HG03060 (cell line): Measurements from ENCODE around the gene RHCE.
A peak's percentile ranks its signal among the peaks of the same experiment; 100 is the strongest.
"Not testable (repeated sequence)": the region's sequence is repeated elsewhere in the genome, so short reads cannot be mapped to it uniquely, and the experiment has no call there.

Experiments
- ATAC-seq: cut with Tn5 transposase; IDR thresholded peaks from one replicate; pipeline ENCODE4 v1.9.1; 2021; ENCODE audit warnings: low read depth, moderate number of reproducible peaks; ENCODE audit not compliant: unreplicated experiment

The RHCE gene

DNA sequence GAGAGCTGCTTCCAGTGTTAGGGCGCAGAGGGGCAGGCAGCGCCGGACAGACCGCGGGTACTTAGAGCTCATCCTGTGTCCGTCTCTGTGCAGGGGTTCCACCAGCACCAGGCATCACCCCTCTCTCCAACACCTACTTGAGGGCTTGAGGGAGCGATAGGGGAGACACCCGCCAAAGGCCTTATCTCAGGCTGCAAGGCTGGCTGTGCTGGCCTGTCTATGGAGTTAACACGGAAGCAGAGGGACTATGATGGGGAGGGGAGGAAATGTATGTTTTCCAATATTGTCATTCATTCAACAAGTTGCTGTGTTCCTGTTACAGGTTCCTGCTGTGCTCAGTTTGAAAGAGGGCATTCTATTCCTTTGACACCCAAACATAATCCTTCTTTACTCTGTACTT, at the start of gene RHCE:
Gene RHCE, minus strand, starts transcription at position 111 of the 400 bp plus-strand sequence. Its CDS starts 39 bp downstream, at position 72.
- ATAC-seq = not testable (repeated sequence)

GRCh38 chr1:25469177-25469576, 48.6 kb upstream of the RHCE start:
- ATAC-seq = no peak

- ATAC-seq = no peak
Measured at GRCh38 chr1:25468033-25468432, 47.4 kb upstream of the RHCE start.

DNA sequence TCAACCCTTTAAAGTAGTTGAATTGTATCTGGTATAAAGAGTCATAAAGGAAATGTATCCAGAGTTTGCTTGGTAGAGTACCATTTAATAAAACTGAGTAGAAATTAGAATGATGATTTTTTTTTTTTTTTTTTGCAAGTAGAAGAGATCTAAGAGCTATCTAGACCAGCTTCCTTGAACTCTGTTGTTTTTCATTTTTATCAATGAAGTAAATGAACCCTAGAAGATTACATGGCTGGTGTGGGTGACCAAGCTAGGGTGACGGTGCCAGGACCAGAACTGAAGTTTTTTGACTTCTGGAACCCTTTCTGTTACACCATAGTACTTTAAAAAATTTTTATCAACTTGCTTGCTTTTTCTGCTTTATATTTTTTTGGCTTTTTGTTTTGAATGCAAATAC, 47.0 kb upstream of the RHCE start:
- no peak for ATAC-seq

DNA sequence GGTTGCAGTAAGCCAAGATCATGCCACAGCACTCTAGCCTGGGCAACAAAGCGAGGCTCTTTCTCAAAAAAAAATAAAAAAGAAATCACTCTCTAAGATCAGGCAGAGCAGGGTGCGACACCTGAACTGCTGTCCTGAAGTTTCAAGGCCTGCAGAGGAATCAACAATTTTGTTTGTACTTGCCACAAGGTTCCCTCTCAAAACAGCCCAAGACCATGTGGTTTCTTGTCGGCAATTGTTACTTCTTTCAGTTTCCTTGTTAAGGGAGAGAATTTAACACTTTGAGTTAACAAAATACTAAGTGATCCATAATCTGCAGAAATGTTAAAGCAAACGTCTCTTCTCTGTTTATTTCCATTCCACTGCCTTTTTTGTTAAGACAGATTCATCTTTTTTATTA, 46.6 kb upstream of the RHCE start:
- ATAC-seq = no peak

DNA sequence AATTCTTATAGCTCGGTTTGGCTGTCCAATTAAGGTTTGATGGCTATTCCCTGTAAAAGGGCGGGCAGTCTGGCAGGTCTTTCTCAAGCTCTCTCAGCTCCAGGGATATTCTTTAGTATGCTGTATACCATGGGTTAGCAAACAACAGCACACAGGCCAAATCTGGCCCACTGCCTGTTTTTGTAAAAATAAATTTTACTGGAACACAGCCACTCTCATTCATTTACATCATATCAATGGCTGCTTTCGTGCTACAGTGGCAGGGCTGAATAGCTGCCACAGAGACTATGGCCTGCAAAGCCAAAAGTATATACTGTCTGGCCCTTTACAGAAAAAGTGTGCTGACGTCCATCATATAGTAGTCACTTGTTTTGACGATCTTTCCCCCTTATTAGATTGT, 42.1 kb upstream of the RHCE start:
- no peak for ATAC-seq

DNA sequence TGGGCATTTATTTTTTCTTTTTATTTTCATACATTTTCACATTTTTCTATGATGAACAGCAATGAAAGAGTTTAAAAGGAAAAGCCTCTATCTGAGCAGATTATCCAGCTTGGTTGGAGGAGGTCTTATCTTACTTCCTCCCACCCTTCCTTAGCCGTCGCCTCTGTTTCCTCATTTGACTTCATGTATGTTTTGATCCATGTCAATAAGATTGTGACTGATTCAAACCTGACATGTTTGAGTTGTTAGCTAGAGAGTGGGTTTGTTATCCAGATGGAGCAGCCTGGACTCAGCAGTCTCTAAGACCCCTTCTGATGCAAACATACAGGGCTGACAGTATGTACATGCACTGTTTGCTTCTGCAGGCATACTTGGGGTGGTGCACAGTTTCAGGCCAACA, 41.2 kb upstream of the RHCE start:
- no peak for ATAC-seq

GRCh38 chr1:25460816-25461215, 40.2 kb upstream of the RHCE start:
- ATAC-seq = not testable (repeated sequence)

DNA sequence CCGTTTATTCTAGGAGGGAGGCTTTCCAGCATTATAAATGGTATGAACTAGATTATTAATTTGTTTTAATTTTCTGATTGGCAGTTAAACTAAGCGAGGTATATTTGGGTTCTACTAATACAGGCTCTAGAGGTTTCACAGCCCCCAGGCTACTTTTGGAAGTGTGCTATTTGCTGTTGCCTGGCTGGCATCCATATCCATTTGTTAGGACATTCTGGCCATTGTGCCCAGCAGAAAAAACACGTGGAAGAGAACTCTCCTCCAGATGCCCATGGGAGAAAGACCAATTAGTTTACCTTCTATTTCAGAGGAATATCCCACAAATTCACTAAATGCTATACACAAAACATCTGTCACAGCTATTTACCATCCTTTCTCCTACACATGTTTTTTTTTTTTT, 39.4 kb upstream of the RHCE start:
- no peak for ATAC-seq

DNA sequence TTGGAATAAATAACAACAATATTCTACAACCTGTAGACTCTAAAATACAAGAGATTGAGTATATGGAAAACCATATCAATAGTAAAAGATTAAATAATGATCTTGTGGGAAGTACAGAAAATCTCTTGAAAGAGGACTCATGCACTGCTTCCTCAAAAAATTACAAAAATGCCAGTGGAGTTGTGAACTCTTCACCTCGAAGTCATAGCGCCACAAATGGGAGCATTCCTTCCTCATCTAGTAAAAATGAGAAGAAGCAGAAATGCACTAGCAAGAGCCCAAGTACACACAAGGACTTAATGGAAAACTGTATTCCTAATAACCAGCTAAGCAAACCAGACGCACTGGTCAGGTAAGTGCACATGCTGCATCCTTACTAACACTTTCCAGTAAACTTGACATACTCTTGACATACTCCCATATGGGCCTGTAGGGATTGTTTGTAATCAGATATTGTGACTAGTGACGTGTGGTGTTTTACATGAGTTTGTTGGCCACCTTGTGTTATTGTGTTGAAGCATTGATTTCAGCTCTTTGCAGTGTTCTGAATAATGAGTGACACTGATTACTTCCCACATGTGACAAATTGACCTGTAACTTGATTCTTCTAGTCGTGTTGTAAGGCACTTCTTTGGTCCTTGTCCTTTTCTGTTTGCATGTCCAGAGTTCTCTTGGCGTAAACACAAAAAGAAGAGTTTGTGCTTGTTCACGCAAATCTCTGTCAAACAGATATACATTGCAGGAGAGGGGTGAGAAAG, 38.1 kb upstream of the RHCE start:
- no peak for ATAC-seq

DNA sequence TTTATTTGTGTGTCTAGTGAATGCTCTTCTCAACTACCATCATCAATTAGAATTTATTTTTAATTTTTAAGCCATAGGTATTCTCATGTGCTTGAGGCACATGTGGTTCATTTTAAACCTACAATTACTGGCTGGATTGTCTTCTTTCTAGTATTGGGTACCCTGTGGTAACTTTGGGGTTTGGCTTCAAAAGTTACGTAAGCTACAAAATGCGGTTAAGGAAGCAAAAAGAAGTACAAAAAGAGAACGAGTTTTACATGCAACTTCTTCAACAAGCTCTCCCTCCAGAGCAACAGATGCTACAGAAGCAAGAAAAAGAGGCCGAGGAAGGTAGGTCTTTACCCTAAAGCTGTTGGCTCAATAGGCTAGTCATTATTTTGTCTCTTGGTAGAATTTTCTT, 35.9 kb upstream of the RHCE start:
- no peak for ATAC-seq

GRCh38 chr1:25451908-25452307, 31.3 kb upstream of the RHCE start:
- ATAC-seq = no peak

- ATAC-seq = no peak
Measured at GRCh38 chr1:25450891-25451290, 30.3 kb upstream of the RHCE start.

GRCh38 chr1:25447547-25447946, 26.9 kb upstream of the RHCE start:
- peak; percentile 46 for ATAC-seq

- no peak for ATAC-seq
Measured at GRCh38 chr1:25445993-25446538, 25.4 kb upstream of the RHCE start.

GRCh38 chr1:25444604-25445003, 24.0 kb upstream of the RHCE start:
- not testable (repeated sequence) for ATAC-seq

DNA sequence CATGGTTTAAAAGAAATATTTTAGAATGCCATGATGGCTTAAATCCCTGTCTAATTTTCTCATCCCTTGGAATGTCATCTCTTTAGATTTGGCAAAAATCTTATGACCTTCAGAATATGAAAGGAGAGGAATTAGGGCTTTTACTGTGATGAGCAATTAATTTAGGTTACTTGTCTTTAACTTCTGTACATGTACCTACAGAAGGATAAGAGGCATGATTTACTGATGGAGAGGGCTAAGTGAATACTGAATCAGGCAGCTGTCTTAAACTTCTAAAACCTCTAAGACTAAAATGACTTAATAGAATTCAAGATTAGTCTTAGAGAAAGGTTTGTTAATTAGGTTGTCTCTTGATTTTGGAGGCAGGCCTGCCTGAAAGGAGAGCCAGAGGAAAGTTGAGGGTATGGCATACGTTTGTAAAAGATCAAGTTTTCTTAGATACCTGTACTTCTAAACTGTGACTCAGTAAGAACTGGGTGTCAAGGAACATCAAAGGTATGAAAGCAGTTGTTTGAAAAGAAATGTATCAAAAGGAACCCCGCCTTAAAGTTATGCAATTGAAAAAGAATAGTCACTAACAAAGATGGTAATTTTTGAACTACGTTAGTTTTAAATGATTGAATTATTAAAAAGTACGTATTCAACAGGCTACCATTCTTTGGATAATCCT, 22.5 kb upstream of the RHCE start:
- ATAC-seq = no peak

- ATAC-seq = no peak
Measured at GRCh38 chr1:25442178-25442577, 21.6 kb upstream of the RHCE start.

GRCh38 chr1:25439287-25439686, 18.7 kb upstream of the RHCE start:
- no peak for ATAC-seq

- no peak for ATAC-seq
Measured at GRCh38 chr1:25437672-25438071, 17.0 kb upstream of the RHCE start.

- no peak for ATAC-seq
Measured at GRCh38 chr1:25435397-25436108, 14.9 kb upstream of the RHCE start.
